Endothelial cell of umbilical vein (primary cell): ENCODE results near the gene C13orf46. TPM values are rescaled to one million over a fixed set of nuclear protein-coding genes. Genes with fewer than 3 reads are reported as not detected.

Experiments used
- BruUV-seq: library from RNA; stranded (reverse); fragments of 400-500 nt; replicated peaks from 2 replicates; lab custom pipeline; 2021; lab: Mats Ljungman, UMichigan
- CTCF ChIA-PET: fragments of 300-600, 350-600 bp; sonication (Branson Sonifier 250); formaldehyde crosslinking; loops from one replicate; lab custom pipeline; 2021; ENCODE audit warnings: antibody characterized with exemption, inconsistent platforms; lab: Charles Lee
- POLR2A ChIA-PET: fragments of 300-600, 350-600 bp; sonication (Branson Sonifier 250); formaldehyde crosslinking; loops from one replicate; lab custom pipeline; 2021; ENCODE audit warnings: antibody characterized with exemption, inconsistent platforms; lab: Charles Lee
- DNase-seq: peaks from one replicate; pipeline ENCODE4 v3.0.0-alpha.2; 2011; ENCODE audit warnings: low read depth, low spot score
- FAIRE-seq: peaks from 2 replicates; lab custom pipeline; 2011; peaks lifted over from hg19 to GRCh38; lab: Jason Lieb, UNC
- H2AFZ ChIP-seq: 2 replicates; pipeline ENCODE4 v1.6.0; 2012; ENCODE audit warnings: low read depth, low read length, control low read depth, inconsistent platforms
- H3K27ac ChIP-seq: 2 replicates; pipeline ENCODE4 v1.5.1; 2011; ENCODE audit warnings: low read depth, mild to moderate bottlenecking, control low read depth, low read length, moderate library complexity; ENCODE audit not compliant: insufficient read depth
- H3K27me3 ChIP-seq, 2 experiments: 2 replicates each; pipeline versions ENCODE4 v1.6.0 to v1.6.1; 2011; ENCODE audit warnings: low read length in 2 of 2, mixed read lengths in 1 of 2; ENCODE audit not compliant: control insufficient read depth in 2 of 2, insufficient read depth in 2 of 2
- H3K36me3 ChIP-seq, 2 experiments: 2 replicates in 1 of 2; 3 replicates in 1 of 2; pipeline ENCODE4 v1.5.1; 2011; ENCODE audit warnings: low read length in 2 of 2, mild to moderate bottlenecking in 1 of 2, moderate library complexity in 1 of 2; ENCODE audit not compliant: control insufficient read depth in 2 of 2, insufficient read depth in 2 of 2; ENCODE audit errors: extremely low read depth in 1 of 2
- H3K4me1 ChIP-seq: 3 replicates; pipeline ENCODE4 v1.5.1; 2011; ENCODE audit warnings: mild to moderate bottlenecking, low read length; ENCODE audit not compliant: control insufficient read depth, insufficient read depth; ENCODE audit errors: extremely low read depth
- H3K4me2 ChIP-seq: 2 replicates; pipeline ENCODE4 v1.6.1; 2011; ENCODE audit warnings: low read length, control low read depth, mixed read lengths; ENCODE audit not compliant: insufficient read depth
- H3K4me3 ChIP-seq, 3 experiments: fragments of 200-600 bp in 1 of 3; sonication (generic), shearing (Covaris generic) in 1 of 3; replicated peaks in 1 of 3; 2 replicates each; pipeline ENCODE4 v1.5.1; 2011 to 2016; ENCODE audit warnings: control low read depth in 3 of 3, low read length in 3 of 3, mild to moderate bottlenecking in 2 of 3, inconsistent platforms in 1 of 3, low read depth in 1 of 3, moderate library complexity in 1 of 3; ENCODE audit not compliant: insufficient read depth in 1 of 3
- H3K79me2 ChIP-seq: 2 replicates; pipeline ENCODE4 v1.6.0; 2012; ENCODE audit warnings: low read length, inconsistent platforms; ENCODE audit not compliant: control insufficient read depth, insufficient read depth
- H3K9ac ChIP-seq: replicated peaks from 2 replicates; pipeline ENCODE3; 2011; ENCODE audit warnings: low read length, control low read depth; ENCODE audit not compliant: insufficient read depth; ENCODE audit errors: extremely low read depth
- H3K9me1 ChIP-seq: replicated peaks from 3 replicates; pipeline ENCODE4 v1.6.0; 2011; ENCODE audit warnings: mild to moderate bottlenecking, low read length; ENCODE audit not compliant: control insufficient read depth, insufficient read depth; ENCODE audit errors: extremely low read depth
- H3K9me3 ChIP-seq: replicated peaks from 2 replicates; pipeline ENCODE4 v1.5.1; 2012; ENCODE audit warnings: low read length, inconsistent platforms; ENCODE audit not compliant: control insufficient read depth, insufficient read depth
- H4K20me1 ChIP-seq: replicated peaks from 2 replicates; pipeline ENCODE3; 2011; ENCODE audit warnings: mild to moderate bottlenecking, low read length; ENCODE audit not compliant: control insufficient read depth, insufficient read depth; ENCODE audit errors: extremely low read depth
- EZH2 ChIP-seq: IDR thresholded peaks from 2 replicates; pipeline ENCODE4 v1.6.1; 2012; ENCODE audit warnings: borderline replicate concordance, low read depth, mild to moderate bottlenecking, moderate library complexity, low read length, inconsistent platforms; ENCODE audit not compliant: severe bottlenecking
- FOS ChIP-seq: IDR thresholded peaks from 2 replicates; pipeline ENCODE4 v1.6.1; 2011; ENCODE audit warnings: mild to moderate bottlenecking, low read length, moderate library complexity, borderline replicate concordance; ENCODE audit not compliant: insufficient read depth
- GATA2 ChIP-seq: IDR thresholded peaks from 2 replicates; pipeline ENCODE4 v1.7.0; 2011; ENCODE audit warnings: low read depth, mild to moderate bottlenecking, moderate library complexity, mixed read lengths, low read length; ENCODE audit not compliant: insufficient read length, insufficient read depth
- POLR2A ChIP-seq: IDR thresholded peaks from 2 replicates; pipeline ENCODE4 v1.6.1; 2012; ENCODE audit warnings: low read depth, mild to moderate bottlenecking, control low read depth, low read length
- POLR2AphosphoS5 ChIP-seq: IDR thresholded peaks from 2 replicates; pipeline ENCODE4 v1.6.1; 2012; ENCODE audit warnings: low read depth, mild to moderate bottlenecking, control low read depth, low read length, moderate library complexity; ENCODE audit not compliant: insufficient read depth
- dilution Hi-C: fragments of 300-500 bp; cut with MboI; formaldehyde crosslinking; loops from one replicate; pipeline ENCODE4 v1.15.0; 2019; ENCODE audit warnings: low sequenced_read_pairs; ENCODE audit not compliant: extremely low pct_ligation_motif_present
- intact Hi-C: fragments of 100-400 bp; cut with micrococcal nuclease; formaldehyde crosslinking; loops from one replicate; pipeline ENCODE4 v1.10.0; 2022
- polyA plus RNA-seq, 4 experiments: library from polyadenylated mRNA; depleted of rRNA in 3 of 4; stranded (reverse) in 3 of 4; unstranded in 1 of 4; fragments of >200 nt; gene quantifications; 2 replicates each; pipeline versions ENCODE4 v1.2.1 to v1.2.3, GENCODE V29; 2011 to 2012; ENCODE audit warnings: missing spikeins in 1 of 4
- total RNA-seq: library from RNA; stranded (reverse); gene quantifications from 2 replicates; pipeline ENCODE4 v1.2.3, GENCODE V29; 2021
- TF ChIP-seq, protein P1 (sequence below): IDR thresholded peaks from 2 replicates; pipeline ENCODE4 v1.6.1; 2011; ENCODE audit not compliant: insufficient read depth, insufficient read length
- TF ChIP-seq, protein P2 (sequence below), 2 donors: IDR thresholded peaks; 1 replicate in 1 of 2; 2 replicates in 1 of 2; pipeline ENCODE4 v1.5.1; 2011; ENCODE audit warnings: low read length in 2 of 2, mild to moderate bottlenecking in 2 of 2, moderate library complexity in 2 of 2, control low read depth in 1 of 2, inconsistent platforms in 1 of 2, low read depth in 1 of 2; ENCODE audit not compliant: insufficient read depth in 1 of 2; ENCODE audit errors: extremely low read depth in 1 of 2

The C13orf46 gene
- total and polyA plus RNA-seq, 2 donors (not counting 3 experiments of a cell fraction or from before 2014, with no cell fraction given): 1.3 to 1.7 TPM

DNA sequence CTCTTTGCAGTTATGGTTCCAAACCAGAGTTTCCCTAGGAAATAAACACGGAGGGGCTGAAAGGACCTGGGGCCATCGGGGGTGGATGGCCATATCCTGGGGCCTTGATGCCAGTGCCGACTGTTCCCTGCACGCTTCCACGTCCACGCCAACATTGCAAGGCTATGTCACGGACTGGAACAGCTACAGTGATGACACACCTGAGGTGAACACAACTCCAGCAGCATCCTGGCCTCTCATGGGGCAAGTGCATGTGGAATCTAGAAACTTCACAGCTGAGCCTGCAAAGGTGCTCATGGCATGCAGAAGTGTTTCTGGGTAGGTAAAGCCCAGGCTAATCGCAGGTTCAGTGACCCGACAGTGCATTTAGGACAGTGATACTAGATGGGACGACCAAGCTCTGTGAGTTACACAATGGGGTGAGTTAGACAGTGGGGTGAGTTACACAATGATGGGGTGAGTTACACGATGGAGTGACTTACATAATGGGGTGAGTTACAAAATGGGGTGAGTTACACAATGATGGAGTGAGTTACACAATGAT is 58.0 kb downstream of the C13orf46 start:
- DNase-seq: no peak
- Histone ChIP-seq H3K4me1 (no peaks in the 10 kb centered on the region), H3K36me3 (no peaks in the 10 kb centered on the region), H3K9ac (no peak overlapping the region), H3K4me2 (no peak overlapping the region), H3K79me2 (no peaks in the 10 kb centered on the region), H3K27me3 (peaks cover 27 to 29% of the 10 kb centered on the region in 2 experiments), H4K20me1 (no peaks in the 10 kb centered on the region), H3K9me3 (no peaks in the 10 kb centered on the region), H2AFZ (no peak overlapping the region), H3K4me3 (no peak overlapping the region), H3K27ac (no peak overlapping the region), H3K9me1 (no peaks in the 10 kb centered on the region)
- FAIRE-seq: no peak
- dilution Hi-C loops: no loop called here
- TF ChIP-seq, protein P1, sequence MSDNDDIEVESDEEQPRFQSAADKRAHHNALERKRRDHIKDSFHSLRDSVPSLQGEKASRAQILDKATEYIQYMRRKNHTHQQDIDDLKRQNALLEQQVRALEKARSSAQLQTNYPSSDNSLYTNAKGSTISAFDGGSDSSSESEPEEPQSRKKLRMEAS: no peak
- TF ChIP-seq POLR2A (no peak), EZH2 (no peak), POLR2AphosphoS5 (no peak), GATA2 (no peak), FOS (no peak)
- TF ChIP-seq, protein P2, sequence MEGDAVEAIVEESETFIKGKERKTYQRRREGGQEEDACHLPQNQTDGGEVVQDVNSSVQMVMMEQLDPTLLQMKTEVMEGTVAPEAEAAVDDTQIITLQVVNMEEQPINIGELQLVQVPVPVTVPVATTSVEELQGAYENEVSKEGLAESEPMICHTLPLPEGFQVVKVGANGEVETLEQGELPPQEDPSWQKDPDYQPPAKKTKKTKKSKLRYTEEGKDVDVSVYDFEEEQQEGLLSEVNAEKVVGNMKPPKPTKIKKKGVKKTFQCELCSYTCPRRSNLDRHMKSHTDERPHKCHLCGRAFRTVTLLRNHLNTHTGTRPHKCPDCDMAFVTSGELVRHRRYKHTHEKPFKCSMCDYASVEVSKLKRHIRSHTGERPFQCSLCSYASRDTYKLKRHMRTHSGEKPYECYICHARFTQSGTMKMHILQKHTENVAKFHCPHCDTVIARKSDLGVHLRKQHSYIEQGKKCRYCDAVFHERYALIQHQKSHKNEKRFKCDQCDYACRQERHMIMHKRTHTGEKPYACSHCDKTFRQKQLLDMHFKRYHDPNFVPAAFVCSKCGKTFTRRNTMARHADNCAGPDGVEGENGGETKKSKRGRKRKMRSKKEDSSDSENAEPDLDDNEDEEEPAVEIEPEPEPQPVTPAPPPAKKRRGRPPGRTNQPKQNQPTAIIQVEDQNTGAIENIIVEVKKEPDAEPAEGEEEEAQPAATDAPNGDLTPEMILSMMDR (IDR thresholded peaks at IDR 0.05; ENCODE audit: extremely low read depth in 1 of 2, insufficient read depth in 1 of 2, low read depth in 1 of 2, low read length in 2 of 2): no peak
- BruUV-seq: no TSS peak
- intact Hi-C loops: no loop called here
- CTCF ChIA-PET: interaction anchor here (1.0 kb wide), 1 partner anchor 11 kb away, joined by 4 read pairs; no protein-coding TSS in a partner anchor
- POLR2A ChIA-PET: no interaction called here
